ENCODE measurements around the gene UCK1.

Gene UCK1

DNA sequence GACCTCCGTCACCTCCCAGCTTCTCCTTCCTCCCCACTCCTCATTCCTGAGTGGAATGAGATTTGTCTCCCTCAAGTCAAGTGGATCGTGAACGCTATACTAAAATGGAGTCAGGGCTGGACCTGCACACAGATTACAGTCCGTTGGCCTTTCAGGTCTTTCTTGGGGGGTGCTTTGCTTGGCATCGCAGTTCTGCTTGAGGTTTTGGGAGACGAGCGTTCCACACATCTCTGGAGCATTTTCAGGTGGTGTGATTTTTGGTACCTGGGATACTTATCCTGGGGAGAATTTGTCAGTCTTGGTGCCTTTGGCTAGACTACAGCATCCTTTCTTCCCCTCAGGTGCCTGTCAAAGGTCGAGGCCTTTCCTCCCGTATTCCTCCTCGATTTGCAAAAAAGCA, 52.2 kb downstream of the UCK1 start:
- TF ChIP-seq, protein P1, sequence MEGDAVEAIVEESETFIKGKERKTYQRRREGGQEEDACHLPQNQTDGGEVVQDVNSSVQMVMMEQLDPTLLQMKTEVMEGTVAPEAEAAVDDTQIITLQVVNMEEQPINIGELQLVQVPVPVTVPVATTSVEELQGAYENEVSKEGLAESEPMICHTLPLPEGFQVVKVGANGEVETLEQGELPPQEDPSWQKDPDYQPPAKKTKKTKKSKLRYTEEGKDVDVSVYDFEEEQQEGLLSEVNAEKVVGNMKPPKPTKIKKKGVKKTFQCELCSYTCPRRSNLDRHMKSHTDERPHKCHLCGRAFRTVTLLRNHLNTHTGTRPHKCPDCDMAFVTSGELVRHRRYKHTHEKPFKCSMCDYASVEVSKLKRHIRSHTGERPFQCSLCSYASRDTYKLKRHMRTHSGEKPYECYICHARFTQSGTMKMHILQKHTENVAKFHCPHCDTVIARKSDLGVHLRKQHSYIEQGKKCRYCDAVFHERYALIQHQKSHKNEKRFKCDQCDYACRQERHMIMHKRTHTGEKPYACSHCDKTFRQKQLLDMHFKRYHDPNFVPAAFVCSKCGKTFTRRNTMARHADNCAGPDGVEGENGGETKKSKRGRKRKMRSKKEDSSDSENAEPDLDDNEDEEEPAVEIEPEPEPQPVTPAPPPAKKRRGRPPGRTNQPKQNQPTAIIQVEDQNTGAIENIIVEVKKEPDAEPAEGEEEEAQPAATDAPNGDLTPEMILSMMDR (conservative IDR thresholded peaks at IDR 0.05; ENCODE audit: low read depth, low read length) = no peak
- DNase-seq (ENCODE audit: low read depth) = no peak
- no peak overlapping the region for H3K4me3 ChIP-seq (ENCODE audit: low read depth, low read length)

DNA sequence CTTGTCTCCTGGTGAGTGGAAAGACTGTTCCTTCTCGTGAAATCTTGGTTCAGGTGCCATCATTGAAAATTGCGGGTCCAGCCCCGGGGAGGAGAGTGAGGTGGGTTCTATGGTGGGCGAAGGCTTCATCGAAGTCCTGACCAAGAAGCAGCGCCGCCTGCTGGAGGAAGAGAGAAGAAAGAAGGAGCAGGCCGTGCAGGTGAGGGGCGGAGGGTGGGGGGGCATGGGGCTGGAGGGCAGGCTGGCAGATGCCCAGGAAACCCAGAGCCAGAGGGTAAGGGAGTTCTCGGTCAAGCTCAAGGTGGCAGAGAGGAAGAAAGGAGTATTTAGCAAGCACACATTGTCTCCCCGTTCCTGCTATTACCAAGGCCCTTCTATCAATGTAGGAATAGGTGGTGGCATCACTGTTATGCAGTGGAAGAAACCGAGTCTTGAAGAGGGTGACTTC, 52.6 kb downstream of the UCK1 start:
- DNase-seq (ENCODE audit: low read depth) = peak; percentile 42
- H3K4me3 ChIP-seq (ENCODE audit: low read depth, low read length) = no peak overlapping the region
- TF ChIP-seq, protein P1 (conservative IDR thresholded peaks at IDR 0.05; ENCODE audit: low read depth, low read length) = peak; percentile 64

DNA sequence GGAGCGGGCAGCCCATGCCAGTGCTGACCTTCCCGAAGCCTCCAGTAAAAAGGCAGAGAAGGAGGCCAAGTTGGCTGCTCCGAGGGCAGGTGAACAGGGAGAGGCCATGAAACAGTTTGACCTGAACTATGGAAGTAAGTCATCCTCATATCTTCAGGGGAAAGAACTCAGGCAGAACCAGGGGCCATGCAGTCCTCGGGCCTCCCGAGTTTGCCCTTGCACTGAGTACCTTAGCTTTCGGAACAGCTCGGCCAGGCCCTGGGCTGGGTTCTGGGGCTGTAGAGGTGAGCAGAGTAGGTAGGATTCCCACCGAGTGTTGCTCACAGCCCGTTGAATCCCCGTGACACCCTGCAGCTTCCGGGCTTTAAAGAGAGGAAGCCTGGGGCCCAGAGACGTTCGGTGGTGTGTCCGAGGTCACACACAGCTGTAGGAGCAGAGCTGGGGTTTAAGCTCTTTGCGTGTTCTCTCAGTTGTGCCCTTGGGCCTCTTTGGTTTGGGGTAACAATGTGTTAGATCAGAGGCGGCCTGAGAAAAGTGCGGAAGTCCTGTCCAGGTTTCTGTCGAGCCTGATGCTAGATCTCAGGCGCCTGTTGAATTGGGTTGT, 53.1 kb downstream of the UCK1 start:
- no peak for DNase-seq (ENCODE audit: low read depth)
- TF ChIP-seq, protein P1 (conservative IDR thresholded peaks at IDR 0.05; ENCODE audit: low read depth, low read length) = no peak
- no peak overlapping the region for H3K4me3 ChIP-seq (ENCODE audit: low read depth, low read length)

DNA sequence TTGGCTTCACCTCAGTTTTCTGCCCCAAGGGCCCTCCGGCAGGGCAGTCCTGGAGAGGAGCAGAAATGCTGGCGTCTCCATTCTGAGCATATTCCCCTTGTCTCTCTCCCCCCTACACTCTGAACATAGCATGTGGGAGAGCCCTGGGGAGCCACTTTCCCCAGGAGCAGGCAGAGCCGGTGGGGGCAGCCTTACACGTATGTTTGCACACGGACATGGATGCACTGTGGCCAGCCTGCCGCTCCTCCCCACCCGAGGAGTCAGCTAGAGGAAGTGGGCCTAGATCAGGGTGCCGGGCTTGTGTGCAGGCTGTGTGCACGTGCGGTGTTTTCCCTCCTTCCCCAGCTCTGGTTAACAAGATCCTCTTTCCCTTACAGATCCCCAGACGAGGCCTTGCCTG, 53.7 kb downstream of the UCK1 start:
- H3K4me3 ChIP-seq (ENCODE audit: low read depth, low read length) = no peak overlapping the region
- DNase-seq (ENCODE audit: low read depth) = no peak
- TF ChIP-seq, protein P1 (conservative IDR thresholded peaks at IDR 0.05; ENCODE audit: low read depth, low read length) = no peak

DNA sequence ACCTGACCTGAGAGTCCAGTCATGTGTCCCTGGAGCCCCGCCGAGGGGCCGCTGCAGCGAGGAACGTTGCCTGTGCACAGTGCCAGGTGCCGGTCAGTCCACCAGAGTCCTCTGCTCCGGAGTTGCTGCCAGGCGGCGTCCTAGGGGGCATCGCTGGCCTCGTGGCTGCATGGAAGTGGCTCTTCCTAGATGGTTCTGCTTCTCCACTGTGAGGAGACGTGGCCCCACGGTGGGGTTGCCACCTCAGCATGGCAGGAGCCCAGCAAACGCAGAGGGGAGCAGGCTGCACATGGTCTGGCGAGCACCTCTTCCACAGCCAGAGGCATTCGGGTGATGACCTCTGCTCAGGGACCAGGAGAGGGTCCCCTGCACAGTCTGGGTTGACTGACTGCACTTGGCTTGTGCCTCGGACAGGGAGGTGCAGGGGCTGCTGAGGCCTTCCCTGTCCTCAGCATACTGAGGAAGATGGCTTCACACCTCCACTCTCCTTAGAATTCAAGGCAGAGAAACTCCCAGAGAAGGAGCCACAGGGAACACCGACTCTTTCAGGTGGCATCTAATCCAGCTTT, 54.2 kb downstream of the UCK1 start:
- no peak overlapping the region for H3K4me3 ChIP-seq (ENCODE audit: low read depth, low read length)
- DNase-seq (ENCODE audit: low read depth) = no peak
- TF ChIP-seq, protein P1 (conservative IDR thresholded peaks at IDR 0.05; ENCODE audit: low read depth, low read length) = no peak

DNA sequence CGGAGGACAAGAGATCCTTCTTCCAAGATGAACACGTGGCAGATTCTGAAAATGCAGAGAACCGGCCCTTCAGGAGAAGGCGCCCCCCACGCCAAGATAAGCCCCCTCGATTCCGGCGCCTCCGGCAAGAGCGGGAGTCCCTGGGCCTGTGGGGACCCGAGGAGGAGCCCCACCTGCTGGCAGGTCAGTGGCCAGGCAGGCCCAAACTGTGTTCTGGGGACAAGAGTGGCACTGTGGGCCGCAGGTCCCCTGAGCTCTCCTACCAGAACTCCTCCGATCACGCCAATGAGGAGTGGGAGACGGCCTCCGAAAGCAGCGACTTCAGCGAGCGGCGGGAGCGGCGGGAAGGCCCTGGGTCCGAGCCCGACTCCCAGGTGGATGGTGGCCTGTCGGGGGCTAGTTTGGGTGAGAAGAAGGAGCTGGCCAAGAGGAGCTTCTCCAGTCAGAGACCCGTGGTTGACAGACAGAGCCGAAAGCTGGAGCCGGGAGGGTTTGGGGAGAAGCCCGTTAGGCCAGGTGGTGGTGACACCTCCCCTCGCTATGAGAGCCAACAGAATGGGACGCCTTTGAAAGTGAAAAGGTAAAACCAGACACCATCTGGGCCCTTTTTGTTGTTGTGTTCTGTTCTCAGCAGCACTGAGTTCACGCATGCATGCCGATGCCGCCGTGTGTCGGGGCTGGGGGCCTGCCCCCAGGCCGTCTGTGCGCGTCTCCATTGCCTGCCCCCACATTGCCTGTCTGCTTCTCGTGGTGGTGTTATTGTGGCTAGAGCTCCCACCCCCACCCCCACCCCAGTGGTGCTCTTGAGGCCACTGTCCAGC, 54.9 kb downstream of the UCK1 start:
- H3K4me3 ChIP-seq (ENCODE audit: low read depth, low read length) = no peak overlapping the region
- TF ChIP-seq, protein P1 (conservative IDR thresholded peaks at IDR 0.05; ENCODE audit: low read depth, low read length) = peak; percentile 59
- no peak for DNase-seq (ENCODE audit: low read depth)
